ENCODE results near the gene FKBP1A. TPM values are rescaled to one million over a fixed set of nuclear protein-coding genes. Genes with fewer than 3 reads are reported as not detected.

Gene FKBP1A
- total and polyA plus RNA-seq, 9 of the 15 experiments (the other 6 are each of a cell fraction or from before 2014, with no cell fraction given), result 48.8 to 502 (median 89.6) TPM

GRCh38 chr20:1423625-1424106 lies 30.8 kb upstream of the FKBP1A start (continued):
- TF ChIP-seq ZBTB11 (CRISPR knock-in tag; IDR thresholded peaks at IDR 0.05) (peak in 1 of 3 experiments; percentile 65; a peak in 2 of 6 replicates), CBFA2T2 (conservative IDR thresholded peaks at IDR 0.05) (no peak), RAD21 (CRISPR knock-in tag; conservative IDR thresholded peaks at IDR 0.05 in 1 of 2, IDR thresholded peaks at IDR 0.05 in 1 of 2) (peak; percentile 57 to 74), ETV5 (CRISPR knock-in tag; IDR thresholded peaks at IDR 0.05; ENCODE audit: low read depth) (no peak), NFRKB (IDR thresholded peaks at IDR 0.05; ENCODE audit: low read depth) (no peak), FOXK2 (conservative IDR thresholded peaks at IDR 0.05 in 1 of 2, IDR thresholded peaks at IDR 0.05 in 1 of 2; ENCODE audit: low read depth in 2 of 2) (peak; percentile 58 to 70; a peak in 3 of 4 replicates), ESRRB (CRISPR knock-in tag; IDR thresholded peaks at IDR 0.05; ENCODE audit: borderline replicate concordance) (no peak), ZBTB34 (CRISPR knock-in tag; IDR thresholded peaks at IDR 0.05) (no peak), SMARCA4 (IDR thresholded peaks at IDR 0.05) (no peak), ARNT (IDR thresholded peaks at IDR 0.05) (no peak), YY1 (IDR thresholded peaks at IDR 0.05; ENCODE audit: borderline replicate concordance in 1 of 3, control insufficient read depth in 1 of 3, extremely low read depth in 1 of 3, insufficient read depth in 3 of 3, insufficient read length in 1 of 3, insufficient replicate concordance in 2 of 3, low read depth in 1 of 3, low read length in 2 of 3) (no peak), KDM5B (IDR thresholded peaks at IDR 0.05; ENCODE audit: insufficient replicate concordance, low read depth, low read length) (no peak), GABPA (tag; conservative IDR thresholded peaks at IDR 0.05; ENCODE audit: low read depth) (0 out of 2 replicates have a peak, but pooled peaks have one; percentile 16), ZNF764 (CRISPR knock-in tag; IDR thresholded peaks at IDR 0.05; ENCODE audit: low read depth) (no peak), TBP (optimal IDR thresholded peaks at IDR 0.05; ENCODE audit: low read depth, low read length) (peak; percentile 12), ZKSCAN1 (IDR thresholded peaks at IDR 0.05; ENCODE audit: low read depth, low read length) (no peak), MYNN (IDR thresholded peaks at IDR 0.05) (peak; percentile 56; the same call in 1 of the 2 replicates), MYNN (CRISPR knock-in tag; IDR thresholded peaks at IDR 0.05) (no peak), ZNF639 (CRISPR knock-in tag; conservative IDR thresholded peaks at IDR 0.05 in 1 of 2, IDR thresholded peaks at IDR 0.05 in 1 of 2) (no peak), TFAP4 (CRISPR knock-in tag; IDR thresholded peaks at IDR 0.05; ENCODE audit: borderline replicate concordance) (peak; percentile 48; the same call in 1 of the 2 replicates)

Data from K562 (cell line).